K562 (cell line): ENCODE measurements around the gene GRIK5. TPM values are rescaled to one million over a fixed set of nuclear protein-coding genes. Genes with fewer than 3 reads are reported as not detected.

Experiments
- CREB1 ChIP-seq, 2 experiments: sonication (generic) in 1 of 2; formaldehyde crosslinking in 1 of 2; IDR thresholded peaks; 2 replicates each; pipeline versions ENCODE4 v1.6.1 to v1.8.0; 2012 to 2022; ENCODE audit warnings: inconsistent platforms in 1 of 2, mild to moderate bottlenecking in 1 of 2, missing genetic modification reagents in 1 of 2, moderate library complexity in 1 of 2
- EP300 ChIP-seq: IDR thresholded peaks from 2 replicates; pipeline ENCODE4 v1.6.1; 2012; ENCODE audit warnings: low read length, improper control_type of control experiment
- GATAD2B ChIP-seq: fragments of 450-650 bp; IDR thresholded peaks from 2 replicates; pipeline ENCODE4 v1.6.1; 2017; ENCODE audit warnings: mild to moderate bottlenecking, borderline replicate concordance
- LCOR ChIP-seq: sonication (generic); formaldehyde crosslinking; IDR thresholded peaks from 2 replicates; pipeline ENCODE4 v1.8.0; 2022; ENCODE audit warnings: mild to moderate bottlenecking, missing genetic modification reagents
- RCOR1 ChIP-seq, 2 experiments: IDR thresholded peaks; 2 replicates each; pipeline ENCODE4 v1.6.1; 2012; ENCODE audit warnings: low read depth in 2 of 2, low read length in 2 of 2, borderline replicate concordance in 1 of 2, improper control_type of control experiment in 1 of 2
- SIN3A ChIP-seq, 2 experiments: fragments of 150-350 bp in 1 of 2; IDR thresholded peaks; 2 replicates each; pipeline ENCODE4 v1.6.1; 2011 to 2016; ENCODE audit warnings: borderline replicate concordance in 2 of 2, low read depth in 2 of 2, low read length in 2 of 2, mild to moderate bottlenecking in 2 of 2, moderate library complexity in 2 of 2; ENCODE audit not compliant: control insufficient read depth in 1 of 2
- YY1 ChIP-seq, 3 experiments: IDR thresholded peaks; 2 replicates each; pipeline ENCODE4 v1.6.1; 2011; ENCODE audit warnings: low read length in 2 of 3, mild to moderate bottlenecking in 2 of 3, moderate library complexity in 2 of 3, borderline replicate concordance in 1 of 3, control low read depth in 1 of 3, low read depth in 1 of 3; ENCODE audit not compliant: insufficient read depth in 3 of 3, insufficient replicate concordance in 2 of 3, control insufficient read depth in 1 of 3, insufficient read length in 1 of 3; ENCODE audit errors: extremely low read depth in 1 of 3
- ZNF354B ChIP-seq: fragments of 250-450 bp; sonication (Bioruptor Pico); IDR thresholded peaks from 2 replicates; pipeline ENCODE4 v1.4.0; 2020
- polyA plus RNA-seq, 8 experiments: library from polyadenylated mRNA; depleted of rRNA in 4 of 8; stranded (reverse) in 5 of 8; unstranded in 3 of 8; fragments of >200 nt; fragmentation: Nextera tagmentation in 2 of 8; fragmentation: Illumina TruSeq in 1 of 8; extraction: Ambion mirVana in 2 of 8; extraction: Trizol in 1 of 8; gene quantifications; 2 replicates each; pipeline versions ENCODE4 v1.2.1 to v1.2.3, GENCODE V29; 2011 to 2014; ENCODE audit warnings: inconsistent platforms in 1 of 8, missing spikeins in 1 of 8
- total RNA-seq, 7 experiments: library from RNA; depleted of rRNA in 6 of 7; stranded (reverse); fragments of >200 nt in 6 of 7; fragmentation: Illumina TruSeq in 2 of 7; extraction: Trizol in 2 of 7; gene quantifications; 2 replicates each; pipeline versions ENCODE4 v1.2.1 to v1.2.3, GENCODE V29; 2011 to 2021; ENCODE audit warnings: low replicate concordance in 1 of 7
- TF ChIP-seq, protein P1 (sequence below): fragments of 450-650 bp; IDR thresholded peaks from 2 replicates; pipeline ENCODE4 v1.6.1; 2016; ENCODE audit warnings: antibody characterized with exemption
- TF ChIP-seq, protein P2 (sequence below), 3 experiments: fragments of 200-800 bp in 1 of 3; fragments of 250-450 bp in 1 of 3; fragments of 450-650 bp in 1 of 3; sonication (Bioruptor Pico) in 1 of 3; sonication (Bioruptor generic) in 1 of 3; formaldehyde crosslinking in 1 of 3; IDR thresholded peaks; 2 replicates each; pipeline versions ENCODE4 v1.6.1 to v1.8.0; 2016 to 2022; ENCODE audit warnings: mild to moderate bottlenecking in 2 of 3, missing genetic modification characterization in 2 of 3, missing compliant biosample characterization in 1 of 3, moderate library complexity in 1 of 3
- TF ChIP-seq, protein P3 (sequence below), 2 experiments: fragments of 200-800 bp in 1 of 2; sonication (Bioruptor generic) in 1 of 2; sonication (generic) in 1 of 2; formaldehyde crosslinking in 1 of 2; IDR thresholded peaks in 1 of 2; conservative IDR thresholded peaks in 1 of 2; 2 replicates each; pipeline versions ENCODE4 v1.5.0 to v1.6.1; 2016 to 2020; ENCODE audit warnings: missing compliant biosample characterization in 1 of 2, missing genetic modification characterization in 1 of 2, missing genetic modification reagents in 1 of 2
- TF ChIP-seq, protein P4 (sequence below): sonication (generic); formaldehyde crosslinking; IDR thresholded peaks from 2 replicates; pipeline ENCODE4 v1.8.0; 2022; ENCODE audit warnings: missing genetic modification reagents, mild to moderate bottlenecking, moderate library complexity, borderline replicate concordance

The GRIK5 gene
- total and polyA plus RNA-seq, 9 of the 15 experiments (the other 6 are each of a cell fraction or from before 2014, with no cell fraction given) = 0.04 to 0.55 (median 0.27) TPM; not detected in 2

DNA sequence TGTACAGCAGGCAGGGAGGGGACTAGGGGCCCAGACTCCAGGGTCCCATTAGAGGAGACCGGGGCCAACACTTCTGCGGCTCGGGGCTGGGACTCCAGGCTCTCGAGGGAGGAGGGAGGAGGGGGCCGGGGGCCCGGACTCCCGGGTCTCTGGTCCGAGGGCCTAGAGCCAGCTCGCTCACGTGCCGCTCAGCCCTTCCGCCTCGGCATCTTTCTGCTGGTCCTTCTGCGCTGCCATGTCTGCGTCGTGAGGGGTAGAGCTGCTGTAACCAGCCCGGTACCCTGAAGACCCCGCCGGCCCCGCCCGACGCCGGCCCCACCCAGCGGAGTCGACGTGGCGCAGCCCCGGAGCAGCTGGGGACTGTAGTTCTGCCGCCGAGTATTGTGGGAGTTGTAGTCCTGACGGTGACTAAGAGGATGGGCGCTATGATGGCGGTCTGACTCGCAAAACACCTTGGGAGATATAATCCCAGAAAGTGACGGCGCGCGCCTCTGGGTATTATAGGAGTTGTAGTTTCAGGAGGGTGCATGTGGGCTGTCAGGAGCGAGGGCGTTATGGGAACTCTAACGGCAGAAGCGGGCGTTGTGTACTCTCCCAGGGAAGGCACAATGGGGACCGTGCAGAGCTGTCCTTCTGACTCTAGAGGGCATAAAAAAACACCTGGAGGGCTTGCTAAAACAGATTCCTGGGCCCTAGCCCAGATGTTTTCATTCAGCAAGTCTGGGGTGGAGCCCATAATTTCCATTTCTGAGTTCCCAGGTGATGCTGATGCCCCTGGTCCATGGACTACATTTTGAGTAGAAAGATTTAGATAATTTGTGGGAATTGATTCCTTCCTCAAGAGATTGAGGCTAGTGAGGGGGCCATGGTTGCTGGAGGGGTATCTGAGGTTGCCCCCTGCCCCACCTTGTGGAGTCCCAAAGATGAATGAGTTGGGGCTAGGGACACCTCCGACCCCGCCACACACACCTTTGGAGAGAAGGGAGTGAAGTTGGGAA, 110.7 kb downstream of the GRIK5 start, which contains the start of gene RABAC1 (continued):
- peak in 1 of 2 experiments; percentile 49; a peak in 1 of 4 replicates for TF ChIP-seq RCOR1 (IDR thresholded peaks at IDR 0.05; ENCODE audit: borderline replicate concordance in 1 of 2, low read depth in 2 of 2, low read length in 2 of 2)
- TF ChIP-seq CREB1 (IDR thresholded peaks at IDR 0.05) = peak; percentile 89
- TF ChIP-seq CREB1 (CRISPR knock-in tag; IDR thresholded peaks at IDR 0.05) = peak; percentile 90
- TF ChIP-seq, protein P1, sequence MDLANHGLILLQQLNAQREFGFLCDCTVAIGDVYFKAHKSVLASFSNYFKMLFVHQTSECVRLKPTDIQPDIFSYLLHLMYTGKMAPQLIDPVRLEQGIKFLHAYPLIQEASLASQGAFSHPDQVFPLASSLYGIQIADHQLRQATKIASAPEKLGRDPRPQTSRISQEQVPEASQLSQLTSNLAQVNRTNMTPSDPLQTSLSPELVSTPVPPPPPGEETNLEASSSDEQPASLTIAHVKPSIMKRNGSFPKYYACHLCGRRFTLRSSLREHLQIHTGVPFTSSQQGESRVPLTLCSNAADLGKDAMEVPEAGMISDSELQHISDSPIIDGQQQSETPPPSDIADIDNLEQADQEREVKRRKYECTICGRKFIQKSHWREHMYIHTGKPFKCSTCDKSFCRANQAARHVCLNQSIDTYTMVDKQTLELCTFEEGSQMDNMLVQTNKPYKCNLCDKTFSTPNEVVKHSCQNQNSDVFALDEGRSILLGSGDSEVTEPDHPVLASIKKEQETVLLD = peak; percentile 77
- TF ChIP-seq GATAD2B = no peak
- peak; percentile 15; the same call in 1 of the 2 replicates for TF ChIP-seq EP300
- TF ChIP-seq ZNF354B (CRISPR knock-in tag) = no peak
- peak; percentile 68 to 96 (median 91) for TF ChIP-seq YY1 (IDR thresholded peaks at IDR 0.05; ENCODE audit: borderline replicate concordance in 1 of 3, control insufficient read depth in 1 of 3, extremely low read depth in 1 of 3, insufficient read depth in 3 of 3, insufficient read length in 1 of 3, insufficient replicate concordance in 2 of 3, low read depth in 1 of 3, low read length in 2 of 3)
- TF ChIP-seq, protein P2, sequence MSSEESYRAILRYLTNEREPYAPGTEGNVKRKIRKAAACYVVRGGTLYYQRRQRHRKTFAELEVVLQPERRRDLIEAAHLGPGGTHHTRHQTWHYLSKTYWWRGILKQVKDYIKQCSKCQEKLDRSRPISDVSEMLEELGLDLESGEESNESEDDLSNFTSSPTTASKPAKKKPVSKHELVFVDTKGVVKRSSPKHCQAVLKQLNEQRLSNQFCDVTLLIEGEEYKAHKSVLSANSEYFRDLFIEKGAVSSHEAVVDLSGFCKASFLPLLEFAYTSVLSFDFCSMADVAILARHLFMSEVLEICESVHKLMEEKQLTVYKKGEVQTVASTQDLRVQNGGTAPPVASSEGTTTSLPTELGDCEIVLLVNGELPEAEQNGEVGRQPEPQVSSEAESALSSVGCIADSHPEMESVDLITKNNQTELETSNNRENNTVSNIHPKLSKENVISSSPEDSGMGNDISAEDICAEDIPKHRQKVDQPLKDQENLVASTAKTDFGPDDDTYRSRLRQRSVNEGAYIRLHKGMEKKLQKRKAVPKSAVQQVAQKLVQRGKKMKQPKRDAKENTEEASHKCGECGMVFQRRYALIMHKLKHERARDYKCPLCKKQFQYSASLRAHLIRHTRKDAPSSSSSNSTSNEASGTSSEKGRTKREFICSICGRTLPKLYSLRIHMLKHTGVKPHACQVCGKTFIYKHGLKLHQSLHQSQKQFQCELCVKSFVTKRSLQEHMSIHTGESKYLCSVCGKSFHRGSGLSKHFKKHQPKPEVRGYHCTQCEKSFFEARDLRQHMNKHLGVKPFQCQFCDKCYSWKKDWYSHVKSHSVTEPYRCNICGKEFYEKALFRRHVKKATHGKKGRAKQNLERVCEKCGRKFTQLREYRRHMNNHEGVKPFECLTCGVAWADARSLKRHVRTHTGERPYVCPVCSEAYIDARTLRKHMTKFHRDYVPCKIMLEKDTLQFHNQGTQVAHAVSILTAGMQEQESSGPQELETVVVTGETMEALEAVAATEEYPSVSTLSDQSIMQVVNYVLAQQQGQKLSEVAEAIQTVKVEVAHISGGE (CRISPR knock-in tag; IDR thresholded peaks at IDR 0.05) = peak in 1 of 3 experiments; percentile 71; a peak in 2 of 6 replicates
- TF ChIP-seq LCOR (CRISPR knock-in tag) = 0 out of 2 replicates have a peak, but pooled peaks have one; percentile 44
- TF ChIP-seq, protein P3, sequence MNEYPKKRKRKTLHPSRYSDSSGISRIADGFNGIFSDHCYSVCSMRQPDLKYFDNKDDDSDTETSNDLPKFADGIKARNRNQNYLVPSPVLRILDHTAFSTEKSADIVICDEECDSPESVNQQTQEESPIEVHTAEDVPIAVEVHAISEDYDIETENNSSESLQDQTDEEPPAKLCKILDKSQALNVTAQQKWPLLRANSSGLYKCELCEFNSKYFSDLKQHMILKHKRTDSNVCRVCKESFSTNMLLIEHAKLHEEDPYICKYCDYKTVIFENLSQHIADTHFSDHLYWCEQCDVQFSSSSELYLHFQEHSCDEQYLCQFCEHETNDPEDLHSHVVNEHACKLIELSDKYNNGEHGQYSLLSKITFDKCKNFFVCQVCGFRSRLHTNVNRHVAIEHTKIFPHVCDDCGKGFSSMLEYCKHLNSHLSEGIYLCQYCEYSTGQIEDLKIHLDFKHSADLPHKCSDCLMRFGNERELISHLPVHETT (CRISPR knock-in tag; conservative IDR thresholded peaks at IDR 0.05 in 1 of 2, IDR thresholded peaks at IDR 0.05 in 1 of 2) = 0 out of 4 replicates have a peak, but pooled peaks of 1 of the 2 experiments have one; percentile 57
- TF ChIP-seq SIN3A (IDR thresholded peaks at IDR 0.05; ENCODE audit: borderline replicate concordance in 2 of 2, control insufficient read depth in 1 of 2, low read depth in 2 of 2, low read length in 2 of 2) = 0 out of 4 replicates have a peak, but pooled peaks of 1 of the 2 experiments have one; percentile 40
- TF ChIP-seq, protein P4, sequence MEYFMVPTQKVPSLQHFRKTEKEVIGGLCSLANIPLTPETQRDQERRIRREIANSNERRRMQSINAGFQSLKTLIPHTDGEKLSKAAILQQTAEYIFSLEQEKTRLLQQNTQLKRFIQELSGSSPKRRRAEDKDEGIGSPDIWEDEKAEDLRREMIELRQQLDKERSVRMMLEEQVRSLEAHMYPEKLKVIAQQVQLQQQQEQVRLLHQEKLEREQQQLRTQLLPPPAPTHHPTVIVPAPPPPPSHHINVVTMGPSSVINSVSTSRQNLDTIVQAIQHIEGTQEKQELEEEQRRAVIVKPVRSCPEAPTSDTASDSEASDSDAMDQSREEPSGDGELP (CRISPR knock-in tag) = peak; percentile 94
